ENCODE results near the gene LURAP1L. TPM values are rescaled to one million over a fixed set of nuclear protein-coding genes. Genes with fewer than 3 reads are reported as not detected.
A peak's percentile ranks its signal among the peaks of the same experiment; 100 is the strongest.

The LURAP1L gene
- total and polyA plus RNA-seq, 11 donors, result 1.4 to 5.7 (median 2.9) TPM

GRCh38 chr9:12790001-12790400 lies 15.2 kb downstream of the LURAP1L start:
- H3K4me3 ChIP-seq, result no peak overlapping the region
- no peaks in the 10 kb centered on the region for H3K36me3 ChIP-seq
- DNase-seq (no peak), ATAC-seq (no peak)
- intact Hi-C loops (cut with DNase I), result no loop called here
- H3K9me3 ChIP-seq, result no peaks in the 10 kb centered on the region
- no peaks in the 10 kb centered on the region for H3K27me3 ChIP-seq
- peaks cover 0 to 24% (median 4%) of the 10 kb centered on the region in 12 donors for H3K4me1 ChIP-seq
- TF ChIP-seq CTCF (IDR thresholded peaks at IDR 0.05) (no peak), POLR2A (IDR thresholded peaks at IDR 0.05) (no peak)
- peak overlapping the region in 1 of 12 donors; percentile 26 for H3K27ac ChIP-seq

- ATAC-seq (no peak), DNase-seq (no peak)
- peaks cover 0 to 28% (median 3%) of the 10 kb centered on the region in 12 donors for H3K4me1 ChIP-seq
- no peaks in the 10 kb centered on the region for H3K27me3 ChIP-seq
- H3K4me3 ChIP-seq, result no peak overlapping the region
- no peaks in the 10 kb centered on the region for H3K9me3 ChIP-seq
- H3K36me3 ChIP-seq, result no peaks in the 10 kb centered on the region
- no peak for TF ChIP-seq CTCF (IDR thresholded peaks at IDR 0.05)
- TF ChIP-seq POLR2A (IDR thresholded peaks at IDR 0.05), result no peak
- no peak overlapping the region for H3K27ac ChIP-seq
- WGBS, 4 donors, result 81 to 83% (median 82%) methylated on average over 3 of the region's 3 CpGs
- intact Hi-C loops (cut with DNase I), result no loop called here
These were observed 16.1 kb downstream of the LURAP1L start for GRCh38 chr9:12790883-12791282.

GRCh38 chr9:12794101-12794799 lies 19.4 kb downstream of the LURAP1L start:
- H3K4me1 ChIP-seq, result peaks cover 0 to 28% (median 2%) of the 10 kb centered on the region in 12 donors
- H3K36me3 ChIP-seq, result no peaks in the 10 kb centered on the region
- H3K4me3 ChIP-seq, result no peak overlapping the region
- no peaks in the 10 kb centered on the region for H3K27me3 ChIP-seq
- DNase-seq, result no peak
- WGBS, 4 donors, result 68 to 75% (median 69%) methylated on average over 2 of the region's 2 CpGs
- intact Hi-C loops (cut with DNase I), result no loop called here
- no peak for TF ChIP-seq CTCF (IDR thresholded peaks at IDR 0.05)
- TF ChIP-seq POLR2A (IDR thresholded peaks at IDR 0.05), result no peak
- peak overlapping the region in 1 of 12 donors; percentile 2 for H3K27ac ChIP-seq
- no peak for ATAC-seq
- no peaks in the 10 kb centered on the region for H3K9me3 ChIP-seq

- H3K4me3 ChIP-seq, result no peak overlapping the region
- ATAC-seq (no peak), DNase-seq (no peak)
- peaks cover 0 to 19% (median 0%) of the 10 kb centered on the region in 12 donors for H3K4me1 ChIP-seq
- TF ChIP-seq POLR2A (IDR thresholded peaks at IDR 0.05) (no peak), CTCF (IDR thresholded peaks at IDR 0.05) (no peak)
- H3K9me3 ChIP-seq, result no peaks in the 10 kb centered on the region
- H3K27ac ChIP-seq, result no peak overlapping the region
- no peaks in the 10 kb centered on the region for H3K36me3 ChIP-seq
- intact Hi-C loops (cut with DNase I), result no loop called here
- no peaks in the 10 kb centered on the region for H3K27me3 ChIP-seq
- WGBS, 4 donors, result 88 to 97% (median 92%) methylated on average over 1 of the region's 1 CpG
These were observed 21.8 kb downstream of the LURAP1L start for GRCh38 chr9:12796601-12797000.

All from heart left ventricle (tissue), 16 donors.